PC-3 (cell line): ENCODE data around the gene CTSF. TPM values are rescaled to one million over a fixed set of nuclear protein-coding genes. Genes with fewer than 3 reads are reported as not detected.
"Not testable (repeated sequence)": the region's sequence is repeated elsewhere in the genome, so short reads cannot be mapped to it uniquely, and the experiment has no call there.

Source experiments
- ATAC-seq: fragments of 200-7000 bp; cut with Tn5 transposase; 2 replicates; pipeline ENCODE4 v1.9.1; 2020; ENCODE audit warnings: mild to moderate bottlenecking, moderate library complexity
- BruUV-seq: library from RNA; stranded (reverse); fragments of 400-500 nt; replicated peaks from 2 replicates; lab custom pipeline; 2021; lab: Mats Ljungman, UMichigan
- CTCF ChIA-PET: fragments of 300-600 bp; sonication (Branson Sonifier 250); formaldehyde crosslinking; loops from one replicate; lab custom pipeline; 2022; ENCODE audit warnings: antibody characterized with exemption; lab: Charles Lee
- POLR2A ChIA-PET: fragments of 300-600 bp; sonication (Branson Sonifier 250); formaldehyde crosslinking; loops from one replicate; lab custom pipeline; 2022; ENCODE audit warnings: antibody characterized with exemption; ENCODE audit not compliant: unreplicated experiment; lab: Charles Lee
- DNase-seq: peaks from one replicate; pipeline ENCODE4 v3.0.0-alpha.2; 2015
- H2AFZ ChIP-seq: fragments of 300-600 bp; sonication (generic); 2 replicates; pipeline ENCODE4 v1.6.0; 2016; ENCODE audit warnings: antibody characterized with exemption, low read length
- H3F3A ChIP-seq: fragments of 300-600 bp; sonication (generic); one replicate; pipeline ENCODE4 v1.6.0; 2017; ENCODE audit warnings: antibody characterized with exemption, low read length, control low read depth, mild to moderate bottlenecking; ENCODE audit not compliant: unreplicated experiment
- H3K27ac ChIP-seq: fragments of 300-600 bp; sonication (generic); 2 replicates; pipeline ENCODE4 v1.5.1; 2016; ENCODE audit warnings: mild to moderate bottlenecking, low read length
- H3K27me3 ChIP-seq: fragments of 300-600 bp; sonication (generic); 2 replicates; pipeline ENCODE4 v1.6.1; 2016; ENCODE audit warnings: low read length, mixed read lengths
- H3K36me3 ChIP-seq: fragments of 300-600 bp; sonication (generic); 2 replicates; pipeline ENCODE4 v1.6.1; 2016; ENCODE audit warnings: low read depth, mixed run types, low read length, mixed read lengths
- H3K4me1 ChIP-seq: fragments of 300-600 bp; sonication (generic); 2 replicates; pipeline ENCODE4 v1.5.1; 2016; ENCODE audit warnings: low read length; ENCODE audit not compliant: insufficient read depth
- H3K4me2 ChIP-seq: fragments of 300-600 bp; sonication (generic); 2 replicates; pipeline ENCODE4 v1.6.0; 2016; ENCODE audit warnings: low read length
- H3K4me3 ChIP-seq: fragments of 300-600 bp; sonication (generic); 2 replicates; pipeline ENCODE4 v1.5.1; 2016; ENCODE audit warnings: mild to moderate bottlenecking, low read length, mixed read lengths
- H3K79me2 ChIP-seq: fragments of 300-600 bp; sonication (generic); 2 replicates; pipeline ENCODE4 v1.6.1; 2017; ENCODE audit warnings: low read length, mixed read lengths
- H3K9ac ChIP-seq: fragments of 300-600 bp; sonication (generic); 2 replicates; pipeline ENCODE4 v1.6.0; 2016; ENCODE audit warnings: mild to moderate bottlenecking, low read length
- H3K9me2 ChIP-seq: fragments of 300-600 bp; sonication (generic); replicated peaks from 2 replicates; pipeline ENCODE4 v1.6.1; 2016; ENCODE audit warnings: mixed run types, low read length, mixed read lengths
- H3K9me3 ChIP-seq: fragments of 300-600 bp; sonication (generic); 2 replicates; pipeline ENCODE4 v1.6.1; 2016; ENCODE audit warnings: low read length, mixed read lengths
- H4K20me1 ChIP-seq: fragments of 300-600 bp; sonication (generic); 2 replicates; pipeline ENCODE4 v1.6.1; 2016; ENCODE audit warnings: low read length, mixed read lengths
- EZH2 ChIP-seq: fragments of 300-600 bp; sonication (generic); IDR thresholded peaks from one replicate; pipeline ENCODE4 v1.6.1; 2017; ENCODE audit warnings: antibody characterized with exemption, mild to moderate bottlenecking, low read length; ENCODE audit not compliant: unreplicated experiment
- EZH2phosphoT487 ChIP-seq: fragments of 300-600 bp; sonication (generic); IDR thresholded peaks from 2 replicates; pipeline ENCODE4 v1.6.1; 2018; ENCODE audit warnings: mild to moderate bottlenecking, antibody characterized with exemption, low read length, borderline replicate concordance
- intact Hi-C: fragments of 100-400 bp; cut with micrococcal nuclease; formaldehyde crosslinking; loops from 2 replicates; pipeline ENCODE4 v1.9.0; 2023
- total RNA-seq: library from RNA; depleted of rRNA; stranded (reverse); fragments of >200 nt; gene quantifications from 2 replicates; pipeline ENCODE4 v1.2.3, GENCODE V29; 2014
- TF ChIP-seq, protein P1 (sequence below): fragments of 300-600 bp; sonication (generic); conservative IDR thresholded peaks from 2 replicates; pipeline ENCODE4 v1.5.1; 2017; ENCODE audit warnings: antibody characterized with exemption, low read depth, mild to moderate bottlenecking, low read length

Gene CTSF
- total RNA-seq, 1 experiment from 2014 or later: 9.4 TPM

DNA sequence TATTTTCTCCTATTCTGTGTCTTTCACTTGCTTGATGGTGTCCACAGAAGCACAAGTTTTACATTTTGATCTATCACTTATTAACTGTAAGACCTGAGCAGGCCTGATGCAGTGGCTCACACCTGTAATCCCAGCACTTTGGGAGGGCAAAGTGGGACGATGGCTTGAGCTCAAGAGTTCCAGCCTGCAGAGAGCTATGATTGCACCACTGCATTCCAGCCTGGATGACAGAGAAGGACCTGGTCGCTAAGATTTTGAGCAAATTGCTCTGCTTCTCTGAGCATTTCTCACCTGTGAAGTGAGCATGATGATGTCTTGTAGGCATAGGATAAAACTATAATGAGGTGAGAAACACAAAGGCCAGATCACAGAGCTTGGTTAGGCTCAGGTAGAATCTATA, 17.7 kb upstream of the CTSF start:
- no peak for ATAC-seq

GRCh38 chr11:66585447-66585846, 17.0 kb upstream of the CTSF start:
- H3K9ac ChIP-seq, BruUV-seq, H3K4me2 ChIP-seq, H3K4me1 ChIP-seq, CTCF ChIA-PET, H3K36me3 ChIP-seq, H3K4me3 ChIP-seq, H3F3A ChIP-seq, H3K27ac ChIP-seq, H3K9me3 ChIP-seq, POLR2A ChIA-PET, H3K27me3 ChIP-seq, H4K20me1 ChIP-seq, ATAC-seq, H3K9me2 ChIP-seq, DNase-seq, intact Hi-C loops, H2AFZ ChIP-seq, H3K79me2 ChIP-seq: not testable (repeated sequence)

More for the DNA sequence above, 17.7 kb upstream of the CTSF start:
- H3K9me3 ChIP-seq: peaks cover 7% of the 10 kb centered on the region; the same call in 1 of the 2 replicates
- H3K4me2 ChIP-seq: no peak overlapping the region
- POLR2A ChIA-PET: no interaction called here
- H3K27me3 ChIP-seq: no peaks in the 10 kb centered on the region
- no peak overlapping the region for H2AFZ ChIP-seq
- H3K36me3 ChIP-seq: no peaks in the 10 kb centered on the region
- H3K4me3 ChIP-seq: no peak overlapping the region
- no peaks in the 10 kb centered on the region for H3K9me2 ChIP-seq
- CTCF ChIA-PET: no interaction called here
- TF ChIP-seq EZH2phosphoT487 (no peak), EZH2 (no peak)
- TF ChIP-seq, protein P1, sequence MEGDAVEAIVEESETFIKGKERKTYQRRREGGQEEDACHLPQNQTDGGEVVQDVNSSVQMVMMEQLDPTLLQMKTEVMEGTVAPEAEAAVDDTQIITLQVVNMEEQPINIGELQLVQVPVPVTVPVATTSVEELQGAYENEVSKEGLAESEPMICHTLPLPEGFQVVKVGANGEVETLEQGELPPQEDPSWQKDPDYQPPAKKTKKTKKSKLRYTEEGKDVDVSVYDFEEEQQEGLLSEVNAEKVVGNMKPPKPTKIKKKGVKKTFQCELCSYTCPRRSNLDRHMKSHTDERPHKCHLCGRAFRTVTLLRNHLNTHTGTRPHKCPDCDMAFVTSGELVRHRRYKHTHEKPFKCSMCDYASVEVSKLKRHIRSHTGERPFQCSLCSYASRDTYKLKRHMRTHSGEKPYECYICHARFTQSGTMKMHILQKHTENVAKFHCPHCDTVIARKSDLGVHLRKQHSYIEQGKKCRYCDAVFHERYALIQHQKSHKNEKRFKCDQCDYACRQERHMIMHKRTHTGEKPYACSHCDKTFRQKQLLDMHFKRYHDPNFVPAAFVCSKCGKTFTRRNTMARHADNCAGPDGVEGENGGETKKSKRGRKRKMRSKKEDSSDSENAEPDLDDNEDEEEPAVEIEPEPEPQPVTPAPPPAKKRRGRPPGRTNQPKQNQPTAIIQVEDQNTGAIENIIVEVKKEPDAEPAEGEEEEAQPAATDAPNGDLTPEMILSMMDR: no peak
- DNase-seq: no peak
- BruUV-seq: no TSS peak
- H3K9ac ChIP-seq: no peak overlapping the region
- H4K20me1 ChIP-seq: no peaks in the 10 kb centered on the region
- intact Hi-C loops: no loop called here
- no peaks in the 10 kb centered on the region for H3F3A ChIP-seq
- no peaks in the 10 kb centered on the region for H3K79me2 ChIP-seq
- H3K27ac ChIP-seq: no peak overlapping the region
- H3K4me1 ChIP-seq: no peaks in the 10 kb centered on the region

DNA sequence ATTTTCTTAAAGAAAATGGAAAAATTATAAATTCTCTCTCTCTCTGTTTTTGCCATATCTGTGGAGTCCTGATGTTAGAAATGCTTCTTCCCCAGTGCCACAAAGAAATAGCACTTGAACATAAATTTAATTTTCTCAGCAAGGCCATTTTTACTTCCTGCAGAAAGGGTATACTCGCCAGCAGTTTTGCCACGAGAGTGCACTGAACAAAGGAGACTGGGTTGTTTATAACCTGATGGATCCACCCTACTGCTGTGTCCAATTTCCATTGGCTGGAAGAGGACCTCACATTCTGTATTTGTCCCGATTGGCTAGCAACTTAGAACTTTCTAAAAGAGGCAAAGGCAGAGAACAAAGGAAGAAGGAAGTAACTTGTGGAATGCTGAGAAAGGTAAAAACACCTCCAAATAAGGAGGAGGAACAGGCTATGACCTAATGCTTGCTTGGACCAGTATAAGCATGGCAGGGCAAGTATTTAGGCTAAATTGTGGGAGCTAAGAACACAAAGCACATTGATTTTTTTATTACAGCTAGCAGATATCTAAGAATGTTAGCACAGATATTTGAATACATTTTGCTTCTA, 14.2 kb upstream of the CTSF start:
- H3K27me3 ChIP-seq, H2AFZ ChIP-seq, H3K9ac ChIP-seq, H3K9me3 ChIP-seq, H4K20me1 ChIP-seq, BruUV-seq, H3K27ac ChIP-seq, POLR2A ChIA-PET, ATAC-seq, CTCF ChIA-PET, H3K36me3 ChIP-seq, H3F3A ChIP-seq, H3K4me1 ChIP-seq, H3K9me2 ChIP-seq, intact Hi-C loops, H3K4me2 ChIP-seq, H3K79me2 ChIP-seq, DNase-seq, H3K4me3 ChIP-seq: not testable (repeated sequence)

GRCh38 chr11:66581261-66581660, 12.9 kb upstream of the CTSF start:
- CTCF ChIA-PET: no interaction called here
- no TSS peak for BruUV-seq

More at GRCh38 chr11:66581261-66581660, 12.9 kb upstream of the CTSF start:
- Histone ChIP-seq H3K27me3 (no peaks in the 10 kb centered on the region), H3K9me2 (no peaks in the 10 kb centered on the region), H3K4me3 (no peak overlapping the region), H3K9ac (no peak overlapping the region), H3K36me3 (no peaks in the 10 kb centered on the region), H3K4me1 (no peaks in the 10 kb centered on the region), H4K20me1 (no peaks in the 10 kb centered on the region), H3K79me2 (no peaks in the 10 kb centered on the region), H3K9me3 (peaks cover 7% of the 10 kb centered on the region; the same call in 1 of the 2 replicates), H3K27ac (no peak overlapping the region), H2AFZ (no peak overlapping the region), H3K4me2 (no peak overlapping the region), H3F3A (no peaks in the 10 kb centered on the region)
- ATAC-seq (no peak), DNase-seq (no peak)
- POLR2A ChIA-PET: no interaction called here
- TF ChIP-seq EZH2 (no peak), EZH2phosphoT487 (no peak)
- TF ChIP-seq, protein P1: no peak
- intact Hi-C loops: no loop called here
